Inflammatory macrophage (primary cell): ENCODE results near the gene TCAIM.

Source experiments
- DNase-seq, 2 donors: peaks; one replicate each; pipeline ENCODE4 v3.0.0-alpha.2; 2020 to 2022

TCAIM gene

DNA sequence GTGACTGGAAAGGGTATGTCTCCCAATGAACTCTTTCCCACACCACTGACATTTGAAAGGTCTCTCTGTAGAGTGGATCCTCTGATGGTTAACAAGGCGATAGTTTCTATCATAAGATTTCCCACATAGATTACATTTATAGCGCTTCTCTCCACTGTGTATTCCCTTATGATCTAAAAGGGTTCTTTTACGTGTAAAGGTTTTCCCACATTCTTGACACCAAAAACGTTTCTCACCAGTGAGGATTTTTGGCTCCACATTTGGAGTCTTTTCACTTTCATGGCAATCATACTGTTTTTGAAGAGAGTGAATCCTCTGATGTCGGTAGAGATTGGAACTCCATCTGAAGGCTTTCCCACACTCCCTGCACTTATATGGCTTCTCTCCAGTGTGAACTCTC lies 108.4 kb downstream of the TCAIM start:
- no peak for DNase-seq

DNA sequence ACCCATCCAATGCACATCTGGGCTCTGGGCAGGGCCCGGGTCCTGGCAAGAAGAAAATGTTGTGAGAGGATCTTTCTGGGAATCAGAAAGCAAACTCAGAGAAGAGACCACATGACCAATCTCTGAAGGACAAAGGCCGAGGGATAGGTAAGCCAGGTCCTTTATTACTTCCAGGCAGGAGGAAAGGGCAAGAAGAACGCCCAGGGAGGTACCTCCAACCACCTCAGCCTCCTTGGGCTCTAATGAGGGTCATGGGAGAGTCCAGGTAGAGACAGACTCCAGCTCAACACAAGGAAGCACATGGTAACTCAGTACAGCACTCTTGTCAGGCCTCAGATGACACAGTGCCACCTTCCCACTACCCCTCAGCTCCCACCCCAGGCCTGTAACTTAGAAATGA lies 112.9 kb downstream of the TCAIM start:
- no peak for DNase-seq

DNA sequence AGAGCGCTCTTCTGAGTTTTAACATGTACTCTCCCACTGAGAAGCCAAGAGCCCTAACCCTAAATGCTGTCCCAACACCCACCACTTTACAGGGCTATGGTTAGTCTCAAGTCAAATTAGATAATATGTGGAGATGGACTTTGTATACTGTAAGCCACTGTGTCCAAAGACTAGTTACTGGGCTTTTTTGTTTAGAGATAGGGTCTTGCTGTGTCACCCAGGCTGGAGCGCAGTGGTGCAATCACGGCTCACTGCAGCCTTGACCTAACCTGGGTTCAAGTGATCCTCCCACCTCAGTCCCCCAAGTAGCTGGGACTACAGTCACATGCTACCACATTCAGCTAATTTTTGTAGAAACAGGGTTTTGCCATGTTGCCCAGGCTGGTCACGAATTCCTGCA lies 115.7 kb downstream of the TCAIM start:
- no peak for DNase-seq

DNA sequence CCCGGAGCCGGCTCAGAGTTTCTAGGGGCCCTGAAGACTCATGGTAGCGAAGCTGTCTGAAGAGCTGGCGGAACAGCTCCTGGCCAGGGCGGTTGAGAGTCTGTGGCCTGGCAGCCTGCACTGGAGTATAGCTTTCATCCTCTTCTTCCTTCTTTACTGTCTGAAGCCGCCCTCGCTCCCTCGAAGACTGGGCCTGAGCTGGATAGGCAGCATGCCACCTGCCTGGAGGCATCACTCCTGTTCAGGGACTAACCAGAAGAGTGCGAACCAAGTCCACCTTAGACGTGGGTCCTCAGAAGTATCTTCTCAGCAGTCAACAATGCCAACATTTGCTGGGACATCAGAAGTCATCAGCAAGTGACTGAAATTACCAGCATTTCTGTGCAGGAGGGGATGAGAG lies 116.8 kb downstream of the TCAIM start:
- DNase-seq, result no peak
